IMR-90 (cell line): ENCODE results near the gene CELSR1. TPM values are rescaled to one million over a fixed set of nuclear protein-coding genes. Genes with fewer than 3 reads are reported as not detected.

Experiments
- ATAC-seq: fragments of 200-7000 bp; cut with Tn5 transposase; 2 replicates; pipeline ENCODE4 v1.9.1; 2020; ENCODE audit warnings: low read depth, mild to moderate bottlenecking, moderate library complexity
- BruUV-seq: library from RNA; stranded (reverse); fragments of 400-500 nt; replicated peaks from 2 replicates; lab custom pipeline; 2021; lab: Mats Ljungman, UMichigan
- CTCF ChIA-PET: fragments of 300-600 bp; formaldehyde crosslinking; extraction: SDS; loops from one replicate; lab custom pipeline; 2021; ENCODE audit warnings: antibody characterized with exemption; lab: Yijun Ruan, JAX
- POLR2A ChIA-PET: fragments of 300-600 bp; sonication (Branson Sonifier 250); formaldehyde crosslinking; loops from one replicate; lab custom pipeline; 2022; ENCODE audit warnings: antibody characterized with exemption; ENCODE audit not compliant: unreplicated experiment; lab: Charles Lee
- DNase-seq: peaks from one replicate; pipeline ENCODE4 v3.0.0; 2013
- H2AFZ ChIP-seq: replicated peaks from 2 replicates; pipeline ENCODE3; 2013; ENCODE audit warnings: low read length, mild to moderate bottlenecking; ENCODE audit not compliant: poor library complexity
- H2AK5ac ChIP-seq: 2 replicates; pipeline ENCODE4 v1.6.1; 2013; ENCODE audit warnings: low read depth, low read length, inconsistent platforms
- H2AK9ac ChIP-seq: replicated peaks from 2 replicates; pipeline ENCODE3; 2013; ENCODE audit warnings: mild to moderate bottlenecking, low read depth, low read length, moderate library complexity; ENCODE audit not compliant: poor library complexity
- H2BK120ac ChIP-seq: 2 replicates; pipeline ENCODE4 v1.6.1; 2013; ENCODE audit warnings: low read depth, low read length, inconsistent platforms
- H2BK15ac ChIP-seq: 3 replicates; pipeline ENCODE4 v1.6.1; 2013; ENCODE audit warnings: low read depth, low read length, inconsistent platforms
- H2BK20ac ChIP-seq: 2 replicates; pipeline ENCODE4 v1.6.1; 2013; ENCODE audit warnings: low read depth, mild to moderate bottlenecking, inconsistent platforms, low read length, moderate library complexity
- H2BK5ac ChIP-seq: 2 replicates; pipeline ENCODE4 v1.6.1; 2013; ENCODE audit warnings: mild to moderate bottlenecking, low read depth, low read length, inconsistent platforms; ENCODE audit not compliant: poor library complexity, severe bottlenecking
- H3K14ac ChIP-seq: replicated peaks from 2 replicates; pipeline ENCODE4 v1.6.1; 2013; ENCODE audit warnings: low read depth, low read length, inconsistent platforms
- H3K18ac ChIP-seq: 2 replicates; pipeline ENCODE4 v1.6.1; 2013; ENCODE audit warnings: low read depth, low read length, control low read depth
- H3K23ac ChIP-seq: 2 replicates; pipeline ENCODE4 v1.6.1; 2013; ENCODE audit warnings: low read depth, low read length, inconsistent platforms
- H3K27ac ChIP-seq: 2 replicates; pipeline ENCODE4 v1.5.1; 2013; ENCODE audit warnings: mild to moderate bottlenecking, control low read depth, low read length; ENCODE audit not compliant: insufficient read depth
- H3K27me3 ChIP-seq: 2 replicates; pipeline ENCODE4 v1.6.1; 2013; ENCODE audit warnings: low read length; ENCODE audit not compliant: control insufficient read depth, insufficient read depth
- H3K36me3 ChIP-seq: 2 replicates; pipeline ENCODE4 v1.6.1; 2013; ENCODE audit warnings: low read length, mixed read lengths; ENCODE audit not compliant: control insufficient read depth, insufficient read depth
- H3K4ac ChIP-seq: 2 replicates; pipeline ENCODE4 v1.6.1; 2013; ENCODE audit warnings: low read depth, low read length, inconsistent platforms
- H3K4me1 ChIP-seq: 2 replicates; pipeline ENCODE4 v1.6.1; 2013; ENCODE audit warnings: low read length, mixed read lengths; ENCODE audit not compliant: control insufficient read depth, insufficient read depth
- H3K4me2 ChIP-seq: 2 replicates; pipeline ENCODE4 v1.6.1; 2013; ENCODE audit warnings: low read depth, mild to moderate bottlenecking, control low read depth, low read length, moderate library complexity
- H3K4me3 ChIP-seq: 2 replicates; pipeline ENCODE4 v1.5.1; 2013; ENCODE audit warnings: low read depth, mild to moderate bottlenecking, control low read depth, low read length, moderate library complexity; ENCODE audit not compliant: insufficient read depth
- H3K56ac ChIP-seq: 2 replicates; pipeline ENCODE4 v1.6.1; 2013; ENCODE audit warnings: low read length, inconsistent platforms; ENCODE audit not compliant: insufficient read depth; ENCODE audit errors: extremely low read depth
- H3K79me1 ChIP-seq, 2 experiments: 2 replicates each; pipeline ENCODE4 v1.6.1; 2013; ENCODE audit warnings: low read length in 2 of 2, inconsistent platforms in 1 of 2, low read depth in 1 of 2
- H3K9ac ChIP-seq: 2 replicates; pipeline ENCODE4 v1.6.1; 2013; ENCODE audit warnings: low read depth, low read length, control low read depth
- H3K9me1 ChIP-seq: 2 replicates; pipeline ENCODE4 v1.6.1; 2013; ENCODE audit warnings: low read length, inconsistent platforms; ENCODE audit not compliant: insufficient read depth
- H3K9me3 ChIP-seq: 2 replicates; pipeline ENCODE4 v1.6.1; 2013; ENCODE audit warnings: low read length; ENCODE audit not compliant: control insufficient read depth, insufficient read depth
- H4K20me1 ChIP-seq: 2 replicates; pipeline ENCODE4 v1.6.1; 2013; ENCODE audit warnings: low read length, inconsistent platforms; ENCODE audit not compliant: insufficient read depth
- H4K5ac ChIP-seq: 2 replicates; pipeline ENCODE4 v1.6.1; 2013; ENCODE audit warnings: mild to moderate bottlenecking, low read depth, low read length, control low read depth
- H4K8ac ChIP-seq, 2 experiments: 2 replicates each; pipeline ENCODE4 v1.6.1; 2013; ENCODE audit warnings: low read depth in 2 of 2, low read length in 2 of 2, control low read depth in 1 of 2, inconsistent platforms in 1 of 2
- H4K91ac ChIP-seq: 2 replicates; pipeline ENCODE4 v1.6.1; 2013; ENCODE audit warnings: low read depth, low read length, inconsistent platforms; ENCODE audit not compliant: insufficient read depth
- BHLHE40 ChIP-seq: fragments of 150-350 bp; IDR thresholded peaks from 2 replicates; pipeline ENCODE4 v1.6.1; 2016; ENCODE audit warnings: mild to moderate bottlenecking, low read depth, low read length
- MAFK ChIP-seq: IDR thresholded peaks from 2 replicates; pipeline ENCODE4 v1.6.1; 2012; ENCODE audit warnings: low read depth, low read length, improper control_type of control experiment
- POLR2A ChIP-seq: IDR thresholded peaks from 2 replicates; pipeline ENCODE4 v1.6.1; 2012; ENCODE audit warnings: mild to moderate bottlenecking, low read depth, low read length
- RFX5 ChIP-seq: IDR thresholded peaks from 2 replicates; pipeline ENCODE4 v1.8.0; 2012; ENCODE audit warnings: low read depth, mild to moderate bottlenecking, low read length, moderate library complexity
- WGBS, 2 experiments: methylation state at CpG; one replicate each; pipeline versions ENCODE4 v1.1.5 to v1.1.7; 2013; ENCODE audit warnings: missing lambda C conversion rate in 2 of 2; ENCODE audit not compliant: insufficient read length in 1 of 2; ENCODE audit errors: extremely low coverage in 2 of 2; 5-methylcytosine and 5-hydroxymethylcytosine counted together
- dilution Hi-C: fragments of 300-500 bp; cut with HindIII; formaldehyde crosslinking; loops from one replicate; pipeline ENCODE4 v1.14.3; 2018; ENCODE audit warnings: low sequenced_read_pairs; ENCODE audit not compliant: unreplicated experiment
- in situ Hi-C: fragments of 300-500 bp; cut with MboI; formaldehyde crosslinking; loops from 3 replicates; pipeline ENCODE4 v1.14.3; 2019; ENCODE audit warnings: low sequenced_read_pairs, inconsistent platforms, mixed read lengths
- intact Hi-C: fragments of 100-400 bp; cut with micrococcal nuclease; formaldehyde crosslinking; loops from 2 replicates; pipeline ENCODE4 v1.10.0; 2022
- polyA plus RNA-seq, 3 experiments: library from polyadenylated mRNA; depleted of rRNA; stranded (reverse); fragments of >200 nt; gene quantifications; 2 replicates each; pipeline ENCODE4 v1.2.3, GENCODE V29; 2012; ENCODE audit warnings: low replicate concordance in 1 of 3
- total RNA-seq: library from RNA; depleted of rRNA; stranded (reverse); fragments of >200 nt; gene quantifications from 2 replicates; pipeline ENCODE4 v1.2.3, GENCODE V29; 2012

CELSR1 gene
- total and polyA plus RNA-seq, 2 of the 4 experiments (the other 2 are of a cell fraction), result 0.36 to 0.82 TPM

- peaks cover 4% of the 10 kb centered on the region; the same call in 1 of the 2 replicates for H3K9me1 ChIP-seq
- no peak overlapping the region for H2BK20ac ChIP-seq
- H2BK120ac ChIP-seq, result no peak overlapping the region
- no peaks in the 10 kb centered on the region for H3K36me3 ChIP-seq
- DNase-seq (no peak), ATAC-seq (no peak)
- no peak overlapping the region for H3K9ac ChIP-seq
- no peaks in the 10 kb centered on the region for H4K20me1 ChIP-seq
- H3K4me1 ChIP-seq, result 0 out of 2 replicates have a peak, but pooled peaks cover 1% of the 10 kb centered on the region
- H3K18ac ChIP-seq, result no peak overlapping the region
- no peak overlapping the region for H2BK5ac ChIP-seq
- intact Hi-C loops (no loop called here), dilution Hi-C loops (no loop called here), in situ Hi-C loops (no loop called here)
- no peak for TF ChIP-seq POLR2A
- no peak for TF ChIP-seq BHLHE40
- TF ChIP-seq MAFK, result no peak
- TF ChIP-seq RFX5, result no peak
- H2AK9ac ChIP-seq, result no peak overlapping the region
- no peak overlapping the region for H3K4me3 ChIP-seq
- H3K56ac ChIP-seq, result no peak overlapping the region
- H3K14ac ChIP-seq, result no peak overlapping the region
- no peak overlapping the region for H4K91ac ChIP-seq
- BruUV-seq, result no TSS peak
- H3K27ac ChIP-seq, result no peak overlapping the region
- no peaks in the 10 kb centered on the region for H3K9me3 ChIP-seq
- H3K4ac ChIP-seq, result no peak overlapping the region
- WGBS, 2 experiments, result 59% methylated on average over 3 of the region's 17 CpGs; no CpG with 5 or more reads in 1 of the 2 experiments
- no peak overlapping the region for H2BK15ac ChIP-seq
- H3K79me1 ChIP-seq, result no peaks in the 10 kb centered on the region
- H3K27me3 ChIP-seq, result peaks cover 27% of the 10 kb centered on the region
- ChIA-PET CTCF (interaction anchor here (0.5 kb wide), 1 partner anchor 594 kb away, joined by 6 read pairs; no protein-coding TSS in a partner anchor), POLR2A (no interaction called here)
- H3K4me2 ChIP-seq, result no peak overlapping the region
- H4K5ac ChIP-seq, result no peak overlapping the region
- no peak overlapping the region for H2AK5ac ChIP-seq
- no peak overlapping the region for H3K23ac ChIP-seq
- H4K8ac ChIP-seq, result no peak overlapping the region
- peak overlapping the region; percentile 32 for H2AFZ ChIP-seq
Measured at GRCh38 chr22:46459347-46460065, 77.9 kb downstream of the CELSR1 start.
